ENCODE measurements around the gene MAPK7.

Gene MAPK7

DNA sequence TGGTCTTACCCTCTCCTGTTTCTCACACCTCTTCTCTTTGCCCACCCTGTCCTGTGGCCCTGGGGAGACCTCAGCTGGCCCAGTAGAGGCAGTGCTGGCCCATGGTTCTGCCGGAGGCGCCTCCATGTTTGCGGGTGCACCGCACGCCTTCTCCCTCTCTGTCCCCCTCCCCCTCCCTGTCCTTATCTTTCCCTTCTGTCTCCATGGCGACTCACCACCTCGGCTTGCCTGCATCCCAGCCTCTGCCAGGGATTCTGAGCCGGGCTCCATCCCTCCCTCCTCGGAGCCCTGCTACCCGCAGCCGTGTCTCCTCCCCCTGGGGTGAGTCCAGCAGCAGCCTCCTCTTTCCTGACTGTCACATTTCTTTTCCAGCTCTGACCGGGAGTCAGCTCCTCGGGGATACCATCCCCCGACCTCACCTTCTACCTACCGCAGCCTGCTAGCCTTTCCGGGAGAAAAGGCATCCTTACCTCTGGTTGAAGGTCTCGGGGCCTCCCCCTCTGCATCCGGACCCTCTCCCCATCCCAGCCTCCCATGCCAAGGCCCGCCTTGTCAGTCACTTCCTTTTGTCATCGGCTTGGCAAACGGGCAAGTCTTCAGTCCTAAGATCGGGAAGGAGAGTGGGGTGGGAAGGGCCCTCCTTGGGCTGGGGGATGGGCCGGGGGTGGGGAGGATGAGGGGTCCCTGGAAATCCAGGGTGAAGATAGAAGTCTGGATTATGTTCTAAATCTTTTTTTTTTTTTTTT, 32.8 kb downstream of the MAPK7 start, which contains the start of gene RNF112:
Gene RNF112 (plus strand): TSS at position 358 of the 746 bp plus-strand sequence. CDS start 177 bp downstream, at position 535.
- no peak for DNase-seq (ENCODE audit: low read depth)
- TF ChIP-seq, protein P1, sequence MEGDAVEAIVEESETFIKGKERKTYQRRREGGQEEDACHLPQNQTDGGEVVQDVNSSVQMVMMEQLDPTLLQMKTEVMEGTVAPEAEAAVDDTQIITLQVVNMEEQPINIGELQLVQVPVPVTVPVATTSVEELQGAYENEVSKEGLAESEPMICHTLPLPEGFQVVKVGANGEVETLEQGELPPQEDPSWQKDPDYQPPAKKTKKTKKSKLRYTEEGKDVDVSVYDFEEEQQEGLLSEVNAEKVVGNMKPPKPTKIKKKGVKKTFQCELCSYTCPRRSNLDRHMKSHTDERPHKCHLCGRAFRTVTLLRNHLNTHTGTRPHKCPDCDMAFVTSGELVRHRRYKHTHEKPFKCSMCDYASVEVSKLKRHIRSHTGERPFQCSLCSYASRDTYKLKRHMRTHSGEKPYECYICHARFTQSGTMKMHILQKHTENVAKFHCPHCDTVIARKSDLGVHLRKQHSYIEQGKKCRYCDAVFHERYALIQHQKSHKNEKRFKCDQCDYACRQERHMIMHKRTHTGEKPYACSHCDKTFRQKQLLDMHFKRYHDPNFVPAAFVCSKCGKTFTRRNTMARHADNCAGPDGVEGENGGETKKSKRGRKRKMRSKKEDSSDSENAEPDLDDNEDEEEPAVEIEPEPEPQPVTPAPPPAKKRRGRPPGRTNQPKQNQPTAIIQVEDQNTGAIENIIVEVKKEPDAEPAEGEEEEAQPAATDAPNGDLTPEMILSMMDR (IDR thresholded peaks at IDR 0.05; ENCODE audit: low read depth, low read length, missing control alignments), result no peak
- H3K4me3 ChIP-seq (ENCODE audit: low read depth, low read length), result no peak within 1 kb of the TSS

DNA sequence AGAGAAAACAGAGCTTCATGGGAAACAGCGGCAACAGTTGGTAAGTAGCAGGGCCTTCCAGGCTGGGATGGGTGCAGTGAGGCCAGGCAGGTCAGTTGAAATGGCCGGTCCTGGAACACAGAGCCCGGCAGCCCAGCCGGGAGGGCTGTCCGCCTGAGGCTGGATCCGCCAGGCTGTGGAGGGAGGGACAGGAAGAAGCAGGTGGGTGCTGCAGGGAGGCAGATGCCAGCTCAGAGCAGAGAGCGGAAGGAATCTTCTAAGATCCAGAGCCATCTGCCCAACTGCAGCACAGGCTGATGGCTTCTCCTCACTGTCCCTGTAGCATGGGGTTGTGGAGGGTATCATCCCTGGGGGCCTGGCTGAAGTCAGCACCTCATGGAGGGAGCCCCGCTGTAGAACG, 33.3 kb downstream of the MAPK7 start:
- TF ChIP-seq, protein P1 (IDR thresholded peaks at IDR 0.05; ENCODE audit: low read depth, low read length, missing control alignments), result no peak
- H3K4me3 ChIP-seq (ENCODE audit: low read depth, low read length), result no peak overlapping the region
- no peak for DNase-seq (ENCODE audit: low read depth)

DNA sequence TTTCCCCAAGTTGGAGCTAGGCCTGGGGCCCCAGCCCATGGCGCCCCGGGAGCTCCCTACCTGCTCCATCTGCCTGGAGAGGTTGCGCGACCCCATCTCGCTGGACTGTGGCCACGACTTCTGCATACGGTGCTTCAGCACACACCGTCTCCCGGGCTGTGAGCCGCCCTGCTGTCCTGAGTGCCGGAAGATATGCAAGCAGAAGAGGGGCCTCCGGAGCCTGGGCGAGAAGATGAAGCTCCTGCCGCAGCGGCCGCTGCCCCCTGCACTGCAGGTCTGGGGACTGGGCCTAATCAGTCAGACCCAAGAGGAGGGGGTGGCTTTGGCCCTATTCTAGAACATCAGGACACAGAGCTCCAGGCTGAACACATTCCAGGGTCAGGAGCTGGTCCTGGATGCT, 34.2 kb downstream of the MAPK7 start:
- TF ChIP-seq, protein P1 (IDR thresholded peaks at IDR 0.05; ENCODE audit: low read depth, low read length, missing control alignments), result no peak
- no peak for DNase-seq (ENCODE audit: low read depth)
- no peak overlapping the region for H3K4me3 ChIP-seq (ENCODE audit: low read depth, low read length)

DNA sequence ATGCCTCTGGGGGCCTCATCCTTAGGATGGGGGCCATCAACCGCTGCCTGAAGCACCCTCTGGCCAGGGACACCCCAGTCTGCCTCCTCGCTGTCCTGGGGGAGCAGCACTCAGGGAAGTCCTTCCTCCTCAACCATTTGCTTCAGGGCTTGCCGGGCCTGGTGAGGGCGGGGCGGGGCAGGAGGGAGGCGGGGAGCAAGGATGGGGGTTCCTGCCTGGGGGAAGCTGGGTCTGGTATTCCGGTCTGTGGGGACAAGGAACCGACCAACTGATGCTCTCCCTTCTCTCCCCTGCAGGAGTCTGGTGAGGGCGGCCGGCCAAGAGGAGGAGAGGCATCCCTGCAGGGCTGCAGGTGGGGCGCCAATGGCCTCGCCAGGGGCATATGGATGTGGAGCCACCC, 34.7 kb downstream of the MAPK7 start:
- no peak for DNase-seq (ENCODE audit: low read depth)
- H3K4me3 ChIP-seq (ENCODE audit: low read depth, low read length), result no peak overlapping the region
- TF ChIP-seq, protein P1 (IDR thresholded peaks at IDR 0.05; ENCODE audit: low read depth, low read length, missing control alignments), result no peak

DNA sequence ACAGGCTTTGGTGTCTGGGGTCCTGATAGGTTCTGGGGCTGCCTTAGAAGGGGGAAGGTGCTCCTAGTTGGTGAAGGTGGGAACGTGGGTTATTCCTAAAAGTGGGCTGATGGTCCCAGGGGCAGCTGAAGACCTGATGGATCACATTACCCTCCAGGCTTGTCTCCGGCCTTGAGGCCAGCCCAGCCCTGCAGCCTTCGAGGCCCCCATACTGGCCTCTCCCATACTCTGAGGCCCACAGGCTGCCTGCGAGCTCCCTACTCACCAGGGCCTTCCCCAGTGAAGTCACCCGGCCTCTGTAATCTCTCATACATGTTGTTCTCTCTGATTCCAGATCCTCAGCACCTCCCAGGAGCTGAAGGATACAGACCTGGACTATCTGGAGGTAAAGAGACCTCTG, 35.5 kb downstream of the MAPK7 start:
- no peak for DNase-seq (ENCODE audit: low read depth)
- H3K4me3 ChIP-seq (ENCODE audit: low read depth, low read length), result no peak overlapping the region
- TF ChIP-seq, protein P1 (IDR thresholded peaks at IDR 0.05; ENCODE audit: low read depth, low read length, missing control alignments), result no peak

DNA sequence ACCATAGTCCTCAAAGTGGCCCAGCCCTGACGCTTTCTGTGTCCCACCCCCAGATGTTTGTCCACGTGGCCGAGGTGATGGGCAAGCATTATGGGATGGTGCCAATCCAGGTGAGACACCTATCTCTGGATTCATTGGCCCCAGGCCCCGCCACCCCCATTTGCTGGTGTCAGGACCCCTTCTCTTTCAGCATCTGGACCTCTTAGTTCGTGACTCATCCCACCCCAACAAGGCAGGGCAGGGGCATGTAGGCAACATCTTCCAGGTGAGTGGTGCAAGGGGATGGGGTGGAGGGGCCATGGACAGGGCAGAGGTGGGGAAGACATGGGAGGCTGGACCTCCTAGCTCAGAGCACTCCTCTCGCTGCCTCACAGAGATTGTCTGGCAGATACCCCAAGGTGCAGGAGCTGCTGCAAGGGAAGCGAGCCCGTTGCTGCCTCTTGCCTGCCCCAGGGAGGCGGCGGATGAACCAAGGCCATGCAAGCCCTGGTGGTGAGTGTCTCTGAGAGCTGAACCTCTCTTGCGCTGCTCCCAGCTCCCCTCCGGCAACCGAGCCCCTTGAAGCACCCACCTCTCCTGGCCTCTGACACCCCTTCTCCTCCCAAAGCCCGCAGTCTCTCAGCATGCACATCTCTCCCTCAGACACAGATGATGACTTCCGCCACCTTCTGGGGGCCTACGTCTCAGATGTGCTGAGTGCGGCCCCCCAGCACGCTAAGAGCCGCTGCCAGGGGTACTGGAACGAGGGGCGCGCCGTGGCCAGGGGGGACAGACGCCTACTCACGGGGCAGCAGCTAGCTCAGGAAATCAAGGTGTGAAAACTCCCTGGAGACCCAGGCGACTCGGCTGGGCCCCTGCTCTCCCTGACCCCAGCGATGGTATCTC, 36.3 kb downstream of the MAPK7 start:
- no peak for DNase-seq (ENCODE audit: low read depth)
- H3K4me3 ChIP-seq (ENCODE audit: low read depth, low read length), result no peak overlapping the region
- TF ChIP-seq, protein P1 (IDR thresholded peaks at IDR 0.05; ENCODE audit: low read depth, low read length, missing control alignments), result no peak

Data from GM12864 (cell line).